GM21723 (cell line): ENCODE data around the gene PMEPA1.

Source experiments
- ATAC-seq: cut with Tn5 transposase; IDR thresholded peaks from one replicate; pipeline ENCODE4 v1.9.1; 2021; ENCODE audit warnings: mild to moderate bottlenecking, moderate library complexity; ENCODE audit not compliant: unreplicated experiment

PMEPA1 gene

DNA sequence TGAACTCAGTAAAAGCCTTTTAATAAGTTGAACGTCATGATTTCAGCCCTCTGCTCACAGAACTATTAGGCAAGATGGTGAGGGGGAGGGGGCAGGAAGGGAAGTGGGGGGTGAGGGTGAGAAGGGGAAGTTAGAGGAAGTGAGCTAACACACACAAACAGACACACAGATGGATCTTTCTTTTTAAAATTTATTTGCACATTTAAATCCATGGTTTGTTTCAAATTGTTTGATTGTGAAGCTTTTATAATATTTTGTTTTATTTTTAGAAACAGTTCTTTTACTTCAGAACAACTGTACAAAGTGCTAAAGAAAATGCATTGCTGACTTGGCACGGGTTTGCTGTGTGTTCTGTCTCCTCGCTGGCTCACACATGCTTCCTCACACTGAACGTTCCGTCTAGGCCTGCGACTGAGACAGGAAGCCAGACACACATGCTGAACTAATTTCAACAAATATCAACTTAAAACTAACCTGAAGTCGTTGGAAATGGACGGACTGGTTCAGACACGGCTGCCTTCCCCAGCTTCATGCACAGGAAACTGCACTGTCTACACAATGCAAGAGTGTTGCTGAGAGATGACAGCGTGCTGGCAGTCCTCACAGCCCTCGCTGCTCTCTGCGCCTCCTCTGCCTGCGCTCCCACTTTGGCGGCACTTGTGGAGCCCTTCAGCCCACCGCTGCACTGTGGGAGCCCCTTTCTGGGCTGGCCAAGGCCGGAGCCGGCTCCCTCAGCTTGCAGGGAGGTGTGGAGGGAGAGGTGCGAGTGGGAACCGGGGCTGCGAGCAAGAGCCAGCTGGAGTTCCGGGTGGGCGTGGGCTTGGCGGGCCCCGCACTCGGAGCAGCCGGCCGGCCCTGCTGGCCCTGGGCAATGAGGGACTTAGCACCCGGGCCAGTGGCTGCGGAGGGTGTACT, 81.5 kb downstream of the PMEPA1 start:
- no peak for ATAC-seq

DNA sequence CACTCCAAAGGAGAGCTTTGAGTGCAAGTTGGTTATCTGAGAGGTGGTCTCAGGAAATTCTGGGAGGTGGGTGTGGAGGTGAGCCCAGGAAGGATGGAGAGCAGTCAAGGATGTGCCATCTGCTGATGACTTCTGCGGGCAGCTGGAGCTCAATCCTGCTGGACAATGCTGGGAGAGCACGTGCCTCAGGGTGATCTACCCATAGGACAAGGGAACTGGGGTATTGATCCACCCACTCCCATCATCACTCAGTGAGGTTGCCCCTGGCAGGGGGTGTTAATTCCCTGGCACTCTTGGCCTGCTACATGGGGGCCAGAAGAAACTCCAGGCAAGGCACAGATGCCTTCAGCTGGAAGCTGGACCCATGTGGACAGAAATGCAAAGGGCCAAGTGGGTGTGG, 82.5 kb downstream of the PMEPA1 start:
- no peak for ATAC-seq

DNA sequence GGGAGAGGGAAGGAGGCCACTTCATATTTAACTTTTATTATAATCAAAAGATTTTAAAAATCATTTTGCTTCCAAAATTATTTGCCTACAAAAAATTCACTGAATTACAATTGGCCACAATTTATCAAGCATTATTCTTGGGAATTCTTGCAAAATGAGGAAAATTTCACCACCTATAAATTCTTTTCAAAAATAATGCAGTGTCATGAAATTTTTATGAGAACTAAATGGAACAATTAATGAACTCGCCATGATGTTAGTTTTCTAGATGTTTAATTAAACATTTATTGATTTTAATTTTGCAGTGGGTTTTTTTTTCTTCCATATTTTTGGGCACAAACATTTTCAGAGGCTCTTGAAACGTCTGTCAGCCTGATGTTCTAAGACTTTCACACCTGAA, 83.8 kb downstream of the PMEPA1 start:
- ATAC-seq, result no peak

DNA sequence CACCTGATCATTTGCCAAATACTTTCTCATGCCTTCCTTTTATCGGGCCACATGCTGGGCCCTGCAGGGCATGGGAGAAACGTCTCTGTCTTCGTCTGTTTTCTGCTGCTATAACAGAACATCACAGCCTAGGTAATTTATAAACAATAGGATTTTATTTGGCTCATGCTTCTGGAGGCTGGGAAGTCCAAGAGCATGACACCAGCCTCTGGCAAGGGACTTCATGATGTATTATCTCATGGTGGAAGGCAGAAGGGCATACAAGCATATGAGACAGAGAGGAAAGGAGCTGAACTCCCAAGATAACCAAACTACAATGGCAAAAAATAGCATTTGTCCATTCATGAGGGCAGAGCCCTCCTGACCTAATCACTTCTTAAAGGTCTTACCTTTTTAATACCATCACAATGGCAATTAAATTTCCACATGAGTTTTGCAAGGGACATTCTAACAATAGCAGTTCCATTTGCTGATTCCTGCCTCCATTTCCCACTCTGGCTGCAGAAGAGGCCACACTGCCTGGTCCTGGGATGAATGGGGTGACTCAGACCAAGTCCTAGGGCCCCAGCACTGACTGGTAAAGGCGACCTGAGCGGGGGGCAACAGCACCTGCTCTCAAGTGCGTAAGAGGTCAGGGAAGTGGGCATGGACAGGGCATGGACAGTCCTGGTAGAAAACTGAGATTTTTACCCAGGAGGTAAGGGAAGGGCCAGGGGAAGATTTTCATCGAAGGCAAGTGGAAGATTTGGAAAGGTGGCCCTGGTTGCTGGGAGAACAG, 84.4 kb downstream of the PMEPA1 start:
- no peak for ATAC-seq

DNA sequence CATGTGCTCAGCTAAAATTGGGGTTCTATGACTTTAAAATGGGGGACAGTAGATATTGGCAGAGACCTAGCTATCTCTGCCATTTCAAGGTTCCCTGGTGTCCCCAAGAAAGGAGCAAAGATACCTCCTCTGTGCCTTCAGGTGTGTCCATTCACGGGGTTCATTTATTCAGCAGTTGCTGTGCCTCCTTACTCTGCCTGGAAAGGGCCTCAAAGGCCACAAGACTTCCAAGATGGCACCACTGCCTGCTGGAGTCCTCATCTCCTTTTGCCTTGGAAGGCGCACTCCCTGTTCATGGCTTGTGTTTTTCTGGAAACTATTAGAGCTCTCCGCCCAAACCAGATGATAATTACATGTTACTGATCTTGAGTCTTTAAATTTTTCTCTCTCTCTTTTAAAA, 85.7 kb downstream of the PMEPA1 start:
- ATAC-seq, result no peak

DNA sequence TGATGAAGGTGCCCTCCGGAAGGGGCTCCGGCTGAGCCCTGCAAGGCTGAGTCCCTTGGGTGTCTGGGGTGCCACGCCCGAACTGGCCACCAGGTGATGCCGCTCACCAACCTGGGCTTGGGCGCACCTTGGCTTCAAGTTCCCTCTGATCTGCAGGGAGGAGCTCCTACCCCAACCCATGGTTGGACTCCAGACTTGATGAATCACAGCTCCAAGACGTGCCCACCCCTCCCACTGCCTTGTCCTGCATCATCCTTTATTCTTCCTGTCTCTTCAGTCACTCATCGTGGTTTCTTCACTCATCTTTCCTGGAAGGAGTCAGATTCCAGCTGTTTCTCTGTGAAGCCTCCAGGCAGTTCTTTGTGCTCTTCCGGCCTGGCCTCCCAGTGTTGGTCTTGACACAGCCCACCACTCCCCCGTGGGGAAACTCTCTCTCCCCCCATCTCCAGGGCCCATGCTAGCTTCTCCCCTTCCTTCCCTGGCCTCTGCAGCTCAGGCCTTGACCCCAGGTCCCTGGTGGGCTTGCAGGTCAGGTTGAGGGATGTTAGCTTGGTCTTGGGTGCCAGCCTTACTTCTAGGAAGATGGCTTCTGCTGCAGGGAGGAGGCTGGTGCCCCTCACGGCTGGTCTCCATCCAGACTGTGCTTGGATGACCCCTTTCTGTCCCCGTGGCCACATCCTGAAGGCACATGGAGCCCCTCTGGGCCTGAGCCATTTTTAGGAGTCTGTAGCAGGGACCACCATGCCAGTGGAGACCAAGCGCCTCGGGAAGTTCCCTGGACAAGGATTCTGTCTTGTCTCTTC, 87.0 kb downstream of the PMEPA1 start:
- ATAC-seq, result no peak

DNA sequence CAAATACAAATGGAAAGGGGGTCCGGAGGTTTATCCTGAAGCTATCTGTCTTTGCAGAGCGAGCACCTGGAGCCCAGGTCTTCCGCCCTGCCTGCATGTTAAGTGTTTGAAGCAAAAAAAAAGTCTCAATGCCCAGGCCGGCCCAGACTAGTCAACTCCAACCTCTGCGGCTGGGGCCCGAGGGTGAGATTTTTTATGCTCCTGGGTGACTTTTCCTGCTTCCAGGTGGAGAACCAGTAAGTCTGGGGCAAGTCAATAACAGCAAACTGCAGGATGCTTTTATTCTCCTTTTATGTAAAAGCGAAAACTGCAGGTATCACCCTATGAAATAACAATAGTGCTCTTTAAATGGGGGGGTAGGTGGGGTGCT, 87.6 kb downstream of the PMEPA1 start:
- ATAC-seq, result no peak

DNA sequence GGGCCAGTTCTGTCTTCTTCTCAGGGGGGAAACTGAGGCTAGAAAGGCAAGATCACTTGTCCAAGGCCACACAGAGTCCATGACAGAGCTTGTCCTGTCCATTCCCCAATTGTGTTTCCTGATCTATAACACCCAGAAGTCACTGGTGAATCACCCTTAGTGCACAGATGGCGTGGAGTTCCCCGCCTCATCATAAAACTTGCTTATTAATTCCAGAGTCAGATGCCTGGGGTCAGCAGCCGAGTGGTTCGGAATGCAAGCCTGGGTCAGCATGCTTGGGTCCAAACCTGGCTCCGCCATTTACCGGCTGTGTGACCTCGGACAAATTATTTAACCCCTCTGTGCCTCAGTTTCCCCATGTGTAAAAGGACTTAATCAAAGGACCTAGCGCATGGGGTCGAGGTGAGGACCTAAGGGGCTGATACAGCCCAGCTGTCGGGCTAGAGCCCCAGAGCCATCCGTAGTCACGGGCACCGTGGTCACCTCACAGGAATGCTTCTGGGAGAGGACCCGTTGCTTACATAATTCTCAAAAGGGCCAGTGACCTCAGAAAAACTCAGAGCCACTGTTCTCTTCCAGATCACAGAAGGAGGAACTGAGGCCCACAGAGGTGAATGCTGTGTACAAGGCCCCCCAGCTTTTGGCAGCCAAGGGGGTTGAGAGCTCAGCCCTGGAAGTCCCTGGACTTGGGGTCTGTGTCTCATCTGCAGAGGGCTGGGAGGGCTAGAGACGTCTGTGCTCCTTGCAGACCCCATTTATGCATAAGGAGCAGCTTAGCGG, 88.2 kb downstream of the PMEPA1 start:
- no peak for ATAC-seq

DNA sequence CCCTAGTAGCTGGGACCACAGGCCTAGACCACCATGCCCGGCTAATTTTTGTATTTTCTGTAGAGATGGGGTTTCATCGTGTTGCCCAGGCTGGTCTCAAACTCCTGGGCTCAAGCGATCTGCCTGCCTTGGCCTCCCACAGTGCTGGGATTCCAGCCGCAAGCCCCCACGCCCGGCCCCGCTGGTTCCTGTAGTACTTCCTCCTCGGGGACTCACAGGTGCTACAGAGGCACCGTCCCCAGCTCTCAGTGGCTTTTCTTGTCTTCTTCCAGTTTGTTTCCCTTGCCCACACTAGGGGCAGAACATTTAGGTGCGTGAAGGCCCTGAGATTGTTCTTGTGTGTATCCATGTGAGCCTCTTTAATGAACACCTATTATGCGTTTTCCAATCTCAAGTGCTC, 88.8 kb downstream of the PMEPA1 start:
- no peak for ATAC-seq

DNA sequence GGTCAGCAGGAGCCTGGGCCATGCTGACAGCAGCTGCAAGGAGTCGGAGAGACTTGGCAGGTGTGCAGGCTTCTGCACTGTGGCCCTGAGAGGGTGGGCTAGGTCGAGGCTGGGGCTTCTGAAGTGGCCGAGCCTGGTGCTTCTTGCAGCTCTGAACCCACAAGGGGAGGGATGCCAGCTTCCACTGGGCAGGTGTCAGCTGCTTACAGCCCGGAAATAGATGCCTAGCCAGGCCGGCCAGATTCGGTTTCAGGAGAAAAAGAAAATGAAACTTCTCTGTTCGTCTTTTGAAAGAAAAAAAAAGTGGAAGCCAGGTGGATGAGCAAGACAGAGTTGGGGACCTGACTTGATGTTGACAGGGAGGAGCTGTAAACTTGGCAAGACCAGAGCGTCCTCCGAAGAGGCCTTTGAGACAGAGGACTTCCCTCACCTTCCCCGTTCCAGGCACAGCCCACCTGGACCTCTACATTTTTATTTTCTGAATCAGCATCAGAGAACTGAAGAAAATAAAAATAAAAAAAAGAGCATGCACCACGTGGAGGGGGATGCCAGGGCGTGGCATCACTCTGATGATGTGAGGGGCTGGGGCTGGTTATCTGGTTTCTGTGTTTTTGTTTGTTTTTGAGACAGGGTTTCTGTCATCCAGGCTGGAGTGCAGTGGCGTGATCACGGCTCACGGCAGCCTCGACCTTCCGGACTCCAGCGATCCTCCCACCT, 89.4 kb downstream of the PMEPA1 start, which contains the start of gene ZBP1:
Gene ZBP1 (minus strand): TSS at position 153 of the 717 bp plus-strand sequence. CDS start 131 bp downstream, at position 22.
- ATAC-seq, result peak; percentile 55

DNA sequence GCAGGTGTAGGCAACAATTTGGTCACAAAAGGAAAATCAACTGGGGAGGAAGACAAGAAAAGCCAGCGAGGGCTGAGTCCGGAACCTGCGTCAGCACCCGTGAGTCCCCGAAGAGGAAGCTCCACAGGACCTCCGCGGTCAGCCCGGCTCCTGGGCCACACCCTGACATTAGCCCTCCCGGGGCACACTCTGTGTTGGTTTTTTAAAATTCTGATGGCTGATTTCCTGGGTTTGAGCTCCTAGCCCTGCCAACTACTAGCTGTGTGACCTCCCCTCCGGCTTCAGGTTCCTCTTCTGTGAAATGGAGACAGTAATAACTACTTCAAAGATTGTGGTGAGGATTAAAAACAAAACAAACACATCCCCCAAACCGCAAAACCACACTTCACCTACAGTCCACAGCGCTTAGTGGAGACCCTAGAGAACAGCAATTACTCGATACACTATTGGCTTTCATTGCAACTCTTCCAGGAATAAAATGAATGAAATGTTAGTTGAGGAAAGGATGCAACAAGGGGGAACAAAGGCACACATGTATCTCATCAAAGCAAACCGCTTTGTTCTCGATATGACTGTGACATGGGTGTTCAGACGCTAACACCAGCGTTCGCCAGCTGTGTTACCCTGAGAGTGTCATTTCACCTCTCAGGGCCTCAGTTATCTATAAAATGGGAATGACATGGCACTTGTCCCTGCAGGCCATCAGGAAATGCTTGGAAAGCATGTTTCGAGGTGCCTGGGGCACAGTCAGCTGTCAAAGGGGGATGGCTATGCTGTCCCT, 90.6 kb downstream of the PMEPA1 start:
- ATAC-seq, result peak; percentile 69

DNA sequence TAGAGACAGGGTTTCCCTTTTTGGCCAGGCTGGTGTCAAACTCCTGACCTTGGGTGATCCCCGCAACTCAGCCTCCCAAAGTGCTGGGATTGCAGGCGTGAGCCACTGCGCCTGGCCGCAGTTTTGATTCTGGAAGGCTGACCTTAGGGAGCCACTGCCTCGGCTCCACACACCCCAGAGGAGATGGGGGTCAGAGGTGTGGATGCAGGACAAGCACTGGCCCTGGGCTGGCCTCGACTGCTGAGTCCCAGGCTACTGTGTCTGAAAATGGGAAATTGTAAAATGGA, 91.1 kb downstream of the PMEPA1 start:
- no peak for ATAC-seq

DNA sequence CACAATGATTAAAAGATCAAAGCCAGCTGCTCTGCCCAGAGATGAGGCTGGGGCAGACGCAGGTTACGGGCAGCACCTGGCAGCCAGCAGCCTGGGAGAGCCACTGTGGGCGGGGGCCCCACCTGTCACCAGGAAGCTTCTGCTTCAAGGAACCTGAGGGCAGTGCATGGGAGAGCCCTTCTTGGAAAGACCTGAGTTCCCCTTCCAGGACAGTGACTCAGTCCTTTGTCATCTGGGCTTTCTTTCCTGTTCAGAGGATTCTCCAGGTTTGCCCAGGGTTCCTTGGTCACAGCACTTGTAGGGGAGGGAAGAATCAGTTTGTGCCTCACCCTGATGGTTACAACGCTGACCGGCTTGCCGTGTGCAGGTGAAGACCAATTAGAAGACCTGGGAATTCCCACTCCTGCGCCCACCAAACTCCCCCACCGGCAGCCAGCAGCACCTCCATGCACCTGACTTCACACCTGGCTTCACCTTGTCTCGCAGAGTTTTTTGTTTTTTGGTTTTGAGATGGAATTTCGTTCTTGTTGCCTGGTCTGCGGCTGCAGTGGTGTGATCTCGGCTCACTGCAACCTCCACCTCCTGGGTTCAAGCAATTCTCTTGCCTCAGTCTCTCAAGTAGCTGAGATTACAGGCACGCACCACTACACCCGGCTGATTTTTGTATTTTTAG, 91.6 kb downstream of the PMEPA1 start:
- no peak for ATAC-seq

DNA sequence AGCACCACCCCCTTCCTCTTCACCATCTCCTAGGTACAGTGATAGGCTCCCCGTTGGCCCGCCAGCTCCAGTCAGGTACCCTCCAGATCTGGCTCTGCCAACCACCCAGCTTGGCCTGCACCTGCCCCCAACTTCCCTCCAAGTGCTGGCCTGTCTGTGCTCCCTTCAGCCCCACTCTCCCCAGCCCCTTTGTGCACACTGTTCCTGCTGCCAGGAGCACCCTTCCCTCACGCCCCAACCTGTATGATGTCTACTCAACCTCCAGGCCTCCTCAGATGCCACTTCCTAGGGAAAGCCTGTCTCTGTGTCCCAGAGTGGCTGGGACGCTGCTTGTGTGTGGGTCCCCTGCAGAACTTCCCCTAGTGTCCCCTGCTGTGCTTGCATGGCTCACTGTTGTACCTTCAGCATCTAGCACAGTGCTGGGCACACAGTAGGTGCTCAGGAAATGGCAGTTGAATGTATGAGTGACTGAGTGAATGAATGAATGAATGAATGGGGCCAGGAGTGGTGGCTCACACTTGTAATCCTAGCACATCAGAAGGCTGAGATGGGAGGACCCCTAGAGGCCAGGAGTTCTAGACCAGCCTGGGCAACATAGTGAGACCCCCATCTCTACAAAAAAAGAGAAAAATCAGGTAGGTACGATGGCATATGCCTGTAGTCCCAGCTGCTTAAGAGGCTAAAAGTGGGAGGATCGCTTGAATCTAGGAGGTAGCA, 92.6 kb downstream of the PMEPA1 start:
- no peak for ATAC-seq

DNA sequence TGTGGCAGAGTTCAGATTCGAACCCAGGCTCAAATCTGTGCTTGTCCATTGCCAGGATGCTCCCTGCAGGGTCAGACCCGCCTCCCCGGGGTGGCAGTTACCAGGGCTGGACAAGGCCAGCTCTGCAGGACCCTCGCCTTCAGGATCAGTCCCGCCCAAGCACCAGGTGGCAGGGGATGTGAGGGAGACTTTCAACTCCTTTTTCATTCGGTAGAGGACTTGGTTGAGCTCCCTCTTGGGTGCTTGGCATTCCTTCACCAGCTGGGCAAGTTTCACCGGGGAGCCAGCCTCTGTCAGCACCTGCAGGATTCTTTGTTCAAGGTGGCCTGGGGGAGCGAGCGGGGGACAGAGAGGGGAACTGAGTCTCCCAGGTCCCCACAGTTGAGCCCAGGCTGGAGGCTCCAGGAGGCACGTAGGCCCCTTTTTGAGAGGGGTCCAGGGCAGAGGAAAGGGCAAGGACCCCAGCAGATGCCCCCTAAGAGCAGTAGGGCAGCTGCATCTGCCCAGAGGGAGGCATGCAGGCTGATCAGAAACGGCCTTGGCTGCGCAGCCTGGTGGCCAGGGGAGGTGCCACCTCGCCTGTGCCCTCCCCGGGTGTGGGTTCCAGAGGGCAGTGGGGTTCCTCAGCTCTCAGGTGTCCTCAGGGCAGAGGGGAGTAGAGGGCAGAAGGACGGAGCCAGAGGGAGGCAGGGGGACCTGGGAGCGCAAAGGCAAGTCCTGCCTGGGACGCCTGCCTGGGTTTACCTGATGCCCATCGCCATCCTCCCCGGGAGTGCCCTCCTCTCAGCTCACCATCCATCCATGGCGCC, 93.5 kb downstream of the PMEPA1 start:
- no peak for ATAC-seq

DNA sequence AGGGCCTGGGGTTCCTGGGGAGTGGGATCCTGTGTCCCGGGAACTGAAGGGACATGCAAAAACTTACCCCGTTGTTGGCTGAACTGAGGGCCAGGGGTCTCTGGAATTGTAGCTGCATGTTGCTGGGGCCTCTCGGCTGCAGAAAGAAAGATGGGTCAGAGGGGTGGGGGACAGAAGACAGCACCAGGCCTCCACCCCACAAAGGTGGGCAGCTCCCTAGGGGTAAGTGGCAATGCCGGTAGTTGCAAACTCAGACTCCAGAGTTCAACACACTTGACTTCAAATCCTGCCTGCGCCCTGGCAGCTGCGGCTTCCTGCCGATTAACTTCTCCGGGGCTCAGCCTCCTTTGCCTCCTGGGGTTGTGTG, 94.4 kb downstream of the PMEPA1 start:
- no peak for ATAC-seq
